Panc1 (cell line): Measurements from ENCODE around the gene THRB. TPM values are rescaled to one million over a fixed set of nuclear protein-coding genes. Genes with fewer than 3 reads are reported as not detected.

Experiments
- ATAC-seq: fragments of 200-7000 bp; cut with Tn5 transposase; 2 replicates; pipeline ENCODE4 v1.9.1; 2020; ENCODE audit warnings: mild to moderate bottlenecking, moderate library complexity
- BruUV-seq: library from RNA; stranded (reverse); fragments of 400-500 nt; replicated peaks from 2 replicates; lab custom pipeline; 2021; lab: Mats Ljungman, UMichigan
- CTCF ChIA-PET: fragments of 300-600 bp; sonication (Branson Sonifier 250); formaldehyde crosslinking; loops from one replicate; lab custom pipeline; 2022; ENCODE audit warnings: antibody characterized with exemption; lab: Charles Lee
- POLR2A ChIA-PET: fragments of 300-600 bp; sonication (Branson Sonifier 250); formaldehyde crosslinking; loops from one replicate; lab custom pipeline; 2022; ENCODE audit warnings: antibody characterized with exemption; lab: Charles Lee
- DNase-seq: peaks from one replicate; pipeline ENCODE4 v3.0.0-alpha.2; 2010; ENCODE audit warnings: low read depth, low spot score
- H3K27ac ChIP-seq: 2 replicates; pipeline ENCODE4 v1.5.1; 2011; ENCODE audit warnings: mild to moderate bottlenecking, low read length, inconsistent platforms
- H3K27me3 ChIP-seq: fragments of 200-500 bp; sonication (Bioruptor generic); 2 replicates; pipeline ENCODE4 v1.6.0; 2014; ENCODE audit warnings: low read length, inconsistent platforms; ENCODE audit not compliant: control insufficient read depth, insufficient read depth
- H3K36me3 ChIP-seq: fragments of 200-500 bp; sonication (Bioruptor generic); 2 replicates; pipeline ENCODE4 v1.5.1; 2014; ENCODE audit warnings: inconsistent platforms, mild to moderate bottlenecking, low read length, moderate library complexity; ENCODE audit not compliant: control insufficient read depth, insufficient read depth
- H3K4me1 ChIP-seq: 2 replicates; pipeline ENCODE4 v1.5.1; 2011; ENCODE audit warnings: inconsistent platforms, mild to moderate bottlenecking, low read length, moderate library complexity; ENCODE audit not compliant: control insufficient read depth, insufficient read depth
- H3K4me3 ChIP-seq, 2 experiments: 2 replicates each; pipeline ENCODE4 v1.5.1; 2011 to 2012; ENCODE audit warnings: low read depth in 2 of 2, low read length in 2 of 2, mild to moderate bottlenecking in 2 of 2, inconsistent platforms in 1 of 2, moderate library complexity in 1 of 2
- H3K9me3 ChIP-seq: fragments of 200-500 bp; sonication (Bioruptor generic); 2 replicates; pipeline ENCODE4 v1.5.1; 2014; ENCODE audit warnings: low read depth, mild to moderate bottlenecking, inconsistent platforms, low read length, moderate library complexity; ENCODE audit not compliant: control insufficient read depth, insufficient read depth
- CTCF ChIP-seq: fragments of 450-650 bp; IDR thresholded peaks from 2 replicates; pipeline ENCODE4 v1.5.1; 2017; ENCODE audit warnings: mild to moderate bottlenecking
- POLR2AphosphoS5 ChIP-seq: IDR thresholded peaks from 2 replicates; pipeline ENCODE4 v1.6.1; 2012; ENCODE audit warnings: mild to moderate bottlenecking, low read depth, low read length, moderate library complexity
- SIN3A ChIP-seq: IDR thresholded peaks from 2 replicates; pipeline ENCODE4 v1.6.1; 2012; ENCODE audit warnings: low read depth, mild to moderate bottlenecking, low read length, moderate library complexity, borderline replicate concordance; ENCODE audit not compliant: insufficient read depth
- TCF7L2 ChIP-seq: IDR thresholded peaks from 2 replicates; pipeline ENCODE4 v1.6.1; 2011; ENCODE audit warnings: mild to moderate bottlenecking, low read depth, low read length, inconsistent platforms
- in situ Hi-C: cut with HindIII; loops from 2 replicates; pipeline ENCODE4 v1.10.0; 2016; ENCODE audit warnings: low sequenced_read_pairs, low pct_unique_long_range_greater_than_20kb
- intact Hi-C: fragments of 100-400 bp; cut with micrococcal nuclease; formaldehyde crosslinking; loops from one replicate; pipeline ENCODE4 v1.10.0; 2022; ENCODE audit not compliant: unreplicated experiment
- total RNA-seq: library from RNA; stranded (reverse); gene quantifications from one replicate; pipeline ENCODE4 v1.2.1, GENCODE V29; 2021; ENCODE audit not compliant: unreplicated experiment
- TF ChIP-seq, protein P1 (sequence below), 2 experiments: IDR thresholded peaks; 2 replicates each; pipeline ENCODE4 v1.6.1; 2011 to 2012; ENCODE audit warnings: low read depth in 2 of 2, control low read depth in 1 of 2, low read length in 1 of 2, mild to moderate bottlenecking in 1 of 2, moderate library complexity in 1 of 2; ENCODE audit not compliant: insufficient read depth in 1 of 2

THRB gene
- total RNA-seq, 1 experiment from 2014 or later: 3.9 TPM

- Histone ChIP-seq H3K27ac (no peak overlapping the region), H3K9me3 (no peaks in the 10 kb centered on the region), H3K4me3 (no peak overlapping the region), H3K36me3 (no peaks in the 10 kb centered on the region), H3K27me3 (no peaks in the 10 kb centered on the region), H3K4me1 (no peaks in the 10 kb centered on the region; the same call in 1 of the 2 replicates)
- intact Hi-C loops (no loop called here), in situ Hi-C loops (no loop called here)
- DNase-seq: no peak
- POLR2A ChIA-PET: no interaction called here
- no peak for ATAC-seq
- TF ChIP-seq TCF7L2: no peak
- no peak for TF ChIP-seq SIN3A
- no peak for TF ChIP-seq CTCF
- TF ChIP-seq POLR2AphosphoS5: no peak
- TF ChIP-seq, protein P1, sequence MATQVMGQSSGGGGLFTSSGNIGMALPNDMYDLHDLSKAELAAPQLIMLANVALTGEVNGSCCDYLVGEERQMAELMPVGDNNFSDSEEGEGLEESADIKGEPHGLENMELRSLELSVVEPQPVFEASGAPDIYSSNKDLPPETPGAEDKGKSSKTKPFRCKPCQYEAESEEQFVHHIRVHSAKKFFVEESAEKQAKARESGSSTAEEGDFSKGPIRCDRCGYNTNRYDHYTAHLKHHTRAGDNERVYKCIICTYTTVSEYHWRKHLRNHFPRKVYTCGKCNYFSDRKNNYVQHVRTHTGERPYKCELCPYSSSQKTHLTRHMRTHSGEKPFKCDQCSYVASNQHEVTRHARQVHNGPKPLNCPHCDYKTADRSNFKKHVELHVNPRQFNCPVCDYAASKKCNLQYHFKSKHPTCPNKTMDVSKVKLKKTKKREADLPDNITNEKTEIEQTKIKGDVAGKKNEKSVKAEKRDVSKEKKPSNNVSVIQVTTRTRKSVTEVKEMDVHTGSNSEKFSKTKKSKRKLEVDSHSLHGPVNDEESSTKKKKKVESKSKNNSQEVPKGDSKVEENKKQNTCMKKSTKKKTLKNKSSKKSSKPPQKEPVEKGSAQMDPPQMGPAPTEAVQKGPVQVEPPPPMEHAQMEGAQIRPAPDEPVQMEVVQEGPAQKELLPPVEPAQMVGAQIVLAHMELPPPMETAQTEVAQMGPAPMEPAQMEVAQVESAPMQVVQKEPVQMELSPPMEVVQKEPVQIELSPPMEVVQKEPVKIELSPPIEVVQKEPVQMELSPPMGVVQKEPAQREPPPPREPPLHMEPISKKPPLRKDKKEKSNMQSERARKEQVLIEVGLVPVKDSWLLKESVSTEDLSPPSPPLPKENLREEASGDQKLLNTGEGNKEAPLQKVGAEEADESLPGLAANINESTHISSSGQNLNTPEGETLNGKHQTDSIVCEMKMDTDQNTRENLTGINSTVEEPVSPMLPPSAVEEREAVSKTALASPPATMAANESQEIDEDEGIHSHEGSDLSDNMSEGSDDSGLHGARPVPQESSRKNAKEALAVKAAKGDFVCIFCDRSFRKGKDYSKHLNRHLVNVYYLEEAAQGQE (IDR thresholded peaks at IDR 0.05; ENCODE audit: insufficient read depth in 1 of 2, low read depth in 2 of 2, low read length in 1 of 2): no peak
- no TSS peak for BruUV-seq
- CTCF ChIA-PET: no interaction called here
These were observed 195.3 kb downstream of the THRB start for GRCh38 chr3:24299246-24299805.

GRCh38 chr3:24296441-24297205, 198.0 kb downstream of the THRB start:
- no peaks in the 10 kb centered on the region; the same call in 1 of the 2 replicates for H3K4me1 ChIP-seq
- no peak for DNase-seq
- in situ Hi-C loops: no loop called here
- POLR2A ChIA-PET: no interaction called here
- no peak overlapping the region for H3K27ac ChIP-seq
- intact Hi-C loops: no loop called here
- CTCF ChIA-PET: no interaction called here
- no peaks in the 10 kb centered on the region for H3K27me3 ChIP-seq
- H3K36me3 ChIP-seq: no peaks in the 10 kb centered on the region
- ATAC-seq: peak; percentile 26; the same call in 1 of the 2 replicates
- no peak for TF ChIP-seq SIN3A
- no peak for TF ChIP-seq TCF7L2
- no peak for TF ChIP-seq CTCF
- TF ChIP-seq, protein P1 (IDR thresholded peaks at IDR 0.05; ENCODE audit: insufficient read depth in 1 of 2, low read depth in 2 of 2, low read length in 1 of 2): no peak
- no peak for TF ChIP-seq POLR2AphosphoS5
- no TSS peak for BruUV-seq
- H3K9me3 ChIP-seq: no peaks in the 10 kb centered on the region; the same call in 1 of the 2 replicates
- H3K4me3 ChIP-seq: no peak overlapping the region
